LoVo (cell line): Measurements from ENCODE around the gene KLHDC7B.
"Not testable (repeated sequence)": the region's sequence is repeated elsewhere in the genome, so short reads cannot be mapped to it uniquely, and the experiment has no call there.

ENCODE experiments used
- DNase-seq: peaks from one replicate; pipeline ENCODE4 v3.0.0-alpha.2; 2016; ENCODE audit warnings: low spot score

Gene KLHDC7B

DNA sequence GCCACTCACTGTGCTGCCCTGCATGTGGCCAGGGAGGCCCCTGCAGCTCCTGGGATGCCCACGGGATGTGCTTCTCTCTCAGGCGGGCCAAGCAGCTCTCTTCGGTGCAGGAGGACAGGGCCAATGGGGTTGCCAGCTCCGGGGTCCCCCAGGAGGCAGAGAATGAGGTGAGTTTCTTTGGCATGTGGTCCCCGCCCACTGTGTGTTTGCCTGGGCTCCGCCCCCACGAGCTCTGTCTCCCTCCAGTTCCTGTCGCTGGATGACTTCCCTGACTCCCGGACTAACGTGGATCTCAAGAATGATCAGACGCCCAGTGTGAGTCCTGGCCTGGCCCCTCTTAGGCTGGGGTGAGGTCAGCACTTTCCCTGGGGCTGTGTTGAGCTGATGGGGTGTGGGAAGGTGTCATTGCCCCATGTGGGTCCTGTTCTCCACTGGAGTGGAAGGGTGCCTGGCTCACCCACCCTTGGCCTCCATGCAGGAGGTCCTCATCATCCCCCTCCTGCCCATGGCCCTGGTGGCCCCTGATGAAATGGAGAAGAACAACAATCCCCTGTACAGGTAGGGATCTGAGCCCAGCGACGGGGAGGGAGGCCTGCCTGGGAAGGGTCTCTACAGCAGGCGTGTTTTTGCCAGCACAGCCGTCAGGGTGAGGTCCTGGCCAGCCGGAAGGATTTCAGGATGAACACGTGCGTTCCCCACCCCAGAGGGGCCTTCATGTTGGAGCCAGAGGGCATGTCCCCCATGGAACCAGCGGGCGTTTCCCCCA, 28.0 kb upstream of the KLHDC7B start:
- no peak for DNase-seq

- no peak for DNase-seq
These were observed 27.1 kb upstream of the KLHDC7B start for GRCh38 chr22:50518606-50519005.

- no peak for DNase-seq
These were observed 26.5 kb upstream of the KLHDC7B start for GRCh38 chr22:50519151-50519550.

- not testable (repeated sequence) for DNase-seq
These were observed 25.5 kb upstream of the KLHDC7B start for GRCh38 chr22:50520184-50520583.

DNA sequence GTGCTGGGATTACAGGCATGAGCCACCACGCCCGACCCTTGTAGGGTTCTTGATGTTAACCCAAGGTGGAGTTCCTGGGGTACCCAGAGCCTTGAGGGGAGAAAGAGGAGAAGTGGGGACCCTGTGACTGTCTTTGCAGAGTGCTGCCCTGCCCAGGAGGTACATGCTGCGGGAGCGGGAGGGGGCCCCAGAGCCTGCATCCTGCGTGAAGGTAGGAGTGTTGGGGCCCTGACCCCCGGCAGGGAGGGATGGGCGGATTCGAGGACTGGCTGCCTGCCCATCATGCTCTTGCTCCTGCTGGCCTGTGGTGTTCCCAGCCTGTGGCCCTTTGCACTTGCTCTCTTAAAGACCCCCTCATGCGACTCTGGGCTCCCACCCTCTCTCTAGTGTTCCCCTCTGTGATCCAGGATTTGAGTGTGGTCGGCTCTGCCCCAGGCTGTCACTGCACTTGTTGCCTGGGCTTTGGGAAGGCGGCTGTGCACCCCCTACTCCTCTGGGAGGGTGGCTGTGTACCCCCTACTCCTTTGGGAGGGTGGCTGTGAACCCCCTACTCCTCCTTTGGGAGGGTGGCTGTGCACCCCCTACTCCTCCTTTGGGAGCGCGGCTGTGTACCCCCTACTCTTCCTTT, 24.8 kb upstream of the KLHDC7B start:
- DNase-seq = no peak

DNA sequence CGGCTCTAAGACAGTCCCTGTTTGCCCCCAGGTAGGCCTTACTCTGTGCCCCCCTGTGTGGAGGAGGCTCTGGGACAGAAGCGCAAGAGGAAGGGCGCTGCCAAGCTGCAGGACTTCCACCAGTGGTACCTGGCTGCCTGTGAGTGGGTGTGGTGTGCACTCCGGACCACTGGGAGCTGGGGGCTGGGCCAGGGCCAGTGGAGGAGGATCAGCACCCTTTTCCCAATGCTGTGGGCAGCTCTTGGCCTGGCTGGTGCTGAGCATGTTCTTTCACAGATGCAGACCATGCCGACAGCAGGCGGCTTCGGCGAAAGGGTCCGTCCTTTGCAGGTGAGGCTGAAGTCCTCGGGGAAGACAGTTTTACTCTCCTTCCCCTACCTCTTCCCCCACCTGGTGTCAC, 24.0 kb upstream of the KLHDC7B start:
- no peak for DNase-seq

GRCh38 chr22:50522208-50522805, 23.4 kb upstream of the KLHDC7B start:
- no peak for DNase-seq

GRCh38 chr22:50522806-50523438, 22.8 kb upstream of the KLHDC7B start:
- no peak for DNase-seq

GRCh38 chr22:50523458-50523805, 22.3 kb upstream of the KLHDC7B start:
- DNase-seq = no peak

DNA sequence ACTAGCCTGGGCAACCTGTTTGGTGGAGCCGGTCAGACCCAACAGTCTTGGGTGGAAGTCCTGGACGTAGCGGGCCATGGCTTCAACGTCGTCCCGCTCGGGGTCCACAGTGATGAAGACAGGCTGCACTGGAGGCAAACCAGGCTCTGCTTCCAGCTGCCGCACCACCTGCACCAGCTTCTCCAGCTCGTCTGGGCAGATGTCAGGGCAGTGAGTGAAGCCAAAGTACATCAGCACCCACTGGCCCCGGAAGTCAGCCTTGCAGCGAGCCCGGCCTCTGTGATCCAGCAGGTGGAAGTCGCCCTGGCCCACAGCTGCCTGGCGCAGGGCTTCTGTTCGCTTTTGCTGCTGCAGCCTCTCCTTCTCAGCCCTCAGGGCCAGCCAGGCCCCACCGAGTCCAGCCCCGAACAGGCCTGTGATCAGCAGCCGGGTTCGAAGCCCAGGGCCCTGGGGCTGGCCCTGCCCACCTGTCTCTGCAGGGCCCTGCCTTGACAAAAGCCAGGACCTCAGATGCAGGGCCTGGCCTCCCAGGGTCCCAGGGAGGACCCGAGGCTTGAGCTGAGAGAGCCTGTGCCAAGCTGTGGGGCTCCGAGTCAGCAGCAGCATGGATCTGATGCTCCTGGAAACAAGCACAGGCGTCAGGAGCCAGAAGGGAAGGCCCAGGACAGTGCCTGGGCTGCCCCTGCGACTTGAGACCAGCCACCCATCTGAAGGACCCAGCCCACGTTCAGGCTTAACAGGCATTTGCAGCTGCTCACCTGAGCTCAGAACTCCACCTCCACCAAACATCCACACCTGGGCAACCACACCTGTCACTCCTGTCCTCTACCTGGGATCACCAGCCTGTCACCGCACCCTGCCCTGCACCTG, 21.7 kb upstream of the KLHDC7B start:
- no peak for DNase-seq

DNA sequence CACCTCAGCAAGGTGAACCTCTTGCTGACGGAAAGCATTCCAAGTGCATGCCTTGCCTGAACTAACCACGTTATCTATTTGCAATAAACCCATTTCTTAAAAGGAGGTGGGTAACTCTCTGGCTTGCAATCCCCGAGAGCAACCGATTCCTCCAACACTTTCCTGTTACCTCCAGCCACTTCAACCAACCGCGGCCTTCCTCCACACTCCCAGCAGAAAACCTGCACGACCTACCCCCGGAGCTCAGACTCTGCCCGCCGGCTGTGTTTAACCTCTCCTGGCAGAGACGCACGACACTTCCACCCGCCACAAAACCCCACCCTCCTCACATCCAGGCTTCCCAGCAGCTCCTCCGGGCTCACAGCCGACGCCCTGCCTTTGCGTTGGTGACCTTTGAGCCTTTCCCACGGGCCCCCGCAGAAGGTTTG, 21.0 kb upstream of the KLHDC7B start:
- DNase-seq = peak; percentile 44

DNA sequence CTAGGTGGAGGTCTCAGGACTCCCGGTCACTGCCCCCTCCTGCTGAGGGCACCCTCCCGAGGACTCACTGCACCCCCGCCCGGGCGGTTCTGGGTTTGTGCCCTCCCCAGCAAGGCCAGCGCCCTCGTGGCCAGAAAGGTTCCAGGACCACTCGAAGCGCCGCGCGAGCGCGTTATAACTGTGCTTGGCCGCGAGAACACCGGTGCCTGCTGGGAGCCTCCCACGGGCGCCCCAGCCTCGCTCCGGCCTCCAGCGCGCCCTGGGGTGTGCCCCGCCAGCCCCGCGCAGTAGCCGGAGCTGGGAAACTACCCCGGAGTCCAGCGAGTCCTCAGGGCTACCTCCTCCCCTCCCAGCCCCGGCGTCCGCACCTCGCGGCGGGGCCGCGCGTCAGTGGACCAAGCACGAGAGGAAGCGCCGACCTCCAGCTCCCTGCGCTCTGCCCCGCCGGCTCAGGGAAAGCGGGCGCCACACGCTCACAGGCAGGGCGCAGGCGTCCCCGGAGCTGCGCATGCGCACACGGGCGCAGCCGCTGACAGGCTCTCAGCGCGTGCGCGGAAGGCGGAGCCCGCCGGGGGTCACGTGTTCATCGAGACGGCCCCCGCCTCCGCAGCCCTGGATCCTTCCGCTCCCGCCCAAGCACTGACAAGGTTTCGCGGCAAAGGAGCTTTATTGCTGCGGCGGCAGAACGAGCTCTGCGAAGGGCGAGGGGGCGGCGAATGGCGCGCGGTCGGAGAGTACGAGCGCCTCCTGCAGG, 20.4 kb upstream of the KLHDC7B start, which contains the start of gene SCO2:
TSS of gene SCO2 (minus strand) at position 495 of the 754 bp plus-strand sequence. CDS start 1,187 bp downstream, outside the sequence.
- peak; percentile 97 for DNase-seq

DNA sequence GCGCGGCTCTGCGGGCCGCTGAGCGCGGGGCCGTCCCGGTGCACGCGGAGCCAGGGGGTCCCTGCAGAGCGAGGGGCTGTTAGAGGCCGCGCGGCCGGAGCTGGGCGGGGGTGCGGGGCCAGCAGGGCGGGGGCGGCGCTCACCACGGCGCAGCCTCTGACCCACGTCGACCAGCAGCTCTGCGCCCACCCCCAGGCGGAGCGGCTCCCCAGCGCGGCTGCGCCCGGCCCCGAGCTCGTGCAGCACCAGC, 19.9 kb upstream of the KLHDC7B start:
- DNase-seq = no peak

DNA sequence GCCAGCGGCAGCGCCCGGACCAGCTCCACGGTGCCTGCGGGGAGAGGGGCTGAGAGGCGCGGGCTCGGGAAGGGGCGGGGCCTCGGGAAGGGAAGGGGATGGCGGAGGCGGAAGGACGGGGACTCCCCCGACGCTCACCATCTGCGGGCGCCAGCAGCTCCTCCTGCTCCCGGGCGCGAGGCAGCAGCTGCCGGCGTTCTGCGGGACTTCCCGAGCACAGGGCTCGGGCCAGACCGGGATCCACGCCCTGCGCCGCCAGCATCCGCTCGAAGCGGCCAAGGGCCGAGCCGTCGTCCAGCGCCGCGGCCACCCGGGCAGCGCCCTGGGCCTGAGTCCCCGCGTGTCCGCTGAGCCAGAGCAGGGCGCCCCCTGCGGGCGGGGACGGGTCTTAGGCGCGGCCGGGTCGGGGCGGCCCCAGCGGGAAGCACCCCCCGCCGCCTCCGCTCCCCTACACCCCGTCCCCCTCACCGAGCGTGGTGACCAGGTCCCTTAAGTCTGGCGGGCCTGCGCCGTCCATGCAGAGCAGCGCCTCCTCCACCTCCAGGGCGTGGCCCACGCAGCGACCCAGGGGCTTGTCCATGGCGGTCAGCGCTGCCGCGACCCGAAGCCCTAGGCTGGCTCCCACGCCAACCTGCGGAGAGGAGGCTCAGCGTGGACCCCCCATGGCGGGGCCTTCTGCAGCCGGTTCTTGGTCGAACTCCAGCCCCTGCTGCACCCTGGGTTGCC, 19.4 kb upstream of the KLHDC7B start:
- peak; percentile 58 for DNase-seq

GRCh38 chr22:50526834-50527801, 18.6 kb upstream of the KLHDC7B start:
- DNase-seq = peak; percentile 48

DNA sequence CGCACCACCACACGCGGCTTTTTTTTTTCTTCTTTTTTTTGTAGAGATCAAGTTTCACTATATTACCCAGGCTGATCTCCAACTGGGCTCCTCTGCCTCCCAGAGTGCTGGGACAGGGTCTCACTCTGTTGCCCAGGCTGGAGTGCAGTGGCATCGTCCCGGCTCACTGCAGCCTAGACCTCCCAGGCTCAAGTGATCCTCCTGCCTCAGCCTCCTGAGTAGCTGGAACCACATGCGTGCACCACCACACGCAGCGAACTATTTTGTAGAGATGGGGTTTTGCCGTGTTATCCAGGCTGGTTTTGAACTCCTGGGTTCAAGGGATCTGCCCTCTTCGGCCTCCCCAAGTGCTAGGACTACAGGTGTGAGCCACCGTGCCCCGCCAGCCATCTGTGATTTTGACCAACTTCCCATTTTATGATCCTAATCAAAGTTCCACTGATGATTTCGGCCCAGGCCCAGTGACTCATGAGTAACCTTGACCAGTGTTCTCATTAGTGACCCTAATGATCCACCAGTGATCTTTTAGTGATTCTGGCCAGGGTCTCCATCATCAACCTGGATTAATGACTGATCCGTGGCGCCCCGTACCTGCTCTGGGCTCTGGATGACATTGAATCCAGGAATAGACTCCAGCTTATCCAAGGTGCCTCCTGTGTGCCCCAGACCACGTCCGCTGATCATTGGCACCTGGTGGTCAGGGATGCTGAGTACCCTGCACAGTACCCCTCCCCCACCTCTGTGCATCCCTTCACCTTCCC, 17.6 kb upstream of the KLHDC7B start:
- no peak for DNase-seq

DNA sequence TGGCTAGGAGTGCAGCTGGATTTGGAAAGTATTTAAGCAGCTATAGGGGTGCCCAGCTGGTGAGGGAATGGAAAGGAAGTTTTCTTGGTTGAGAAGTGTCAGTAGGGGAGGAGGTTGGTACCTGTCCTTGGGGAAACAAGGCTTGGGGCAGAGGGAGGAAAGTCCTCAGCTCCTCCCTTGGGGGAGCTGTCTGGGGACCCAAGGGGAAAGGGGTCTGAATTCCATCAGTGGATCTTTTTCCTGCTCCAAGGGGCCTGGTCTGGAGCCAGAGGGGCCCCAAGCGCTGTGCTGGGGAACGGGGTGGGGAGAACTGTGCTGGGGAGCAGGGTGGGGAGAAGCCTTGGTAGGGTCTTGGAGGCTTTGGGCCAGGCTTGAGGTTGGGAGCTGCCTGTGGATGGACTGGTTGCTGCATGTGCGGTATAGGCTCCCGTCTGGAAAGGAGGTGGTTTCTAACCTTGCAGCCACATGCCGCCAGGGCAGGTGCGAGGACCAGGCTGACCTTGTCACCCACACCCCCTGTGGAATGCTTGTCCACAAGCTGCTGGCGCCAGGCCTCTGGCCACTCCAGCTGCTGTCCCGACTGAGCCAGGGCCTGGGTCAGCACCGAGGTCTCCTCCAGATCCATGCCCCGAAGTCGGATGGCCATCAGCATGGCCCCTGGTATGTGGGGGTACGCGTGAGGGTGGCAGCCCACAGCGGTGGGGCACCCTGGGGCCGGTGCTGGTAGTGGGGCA, 16.9 kb upstream of the KLHDC7B start:
- no peak for DNase-seq

DNA sequence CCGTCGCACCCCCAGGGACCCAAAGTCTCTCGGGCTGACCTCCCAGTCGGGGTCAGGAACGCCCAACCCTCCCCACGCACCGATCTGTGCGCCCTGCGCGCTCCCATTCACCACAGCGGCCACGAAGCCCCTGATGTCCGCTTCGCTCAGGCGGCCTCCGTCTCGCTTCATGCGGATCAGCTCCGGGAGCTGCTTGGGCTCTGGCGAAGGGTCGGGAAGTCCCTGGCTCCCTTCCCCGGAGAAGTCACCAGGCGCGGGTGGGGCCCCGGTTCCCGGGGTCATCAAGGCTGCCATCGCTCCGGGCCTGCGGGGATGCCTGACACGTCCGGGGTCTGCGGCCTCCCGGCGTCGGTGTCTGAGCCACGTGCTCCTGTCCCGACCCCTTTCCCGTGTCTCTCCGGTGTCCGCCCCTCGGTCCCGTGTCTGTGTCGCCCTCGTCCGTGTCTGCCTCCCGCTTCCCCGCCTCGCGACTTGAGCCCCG, 16.2 kb upstream of the KLHDC7B start:
- no peak for DNase-seq
